ENCODE measurements around the gene SCAMP3.

SCAMP3 gene

DNA sequence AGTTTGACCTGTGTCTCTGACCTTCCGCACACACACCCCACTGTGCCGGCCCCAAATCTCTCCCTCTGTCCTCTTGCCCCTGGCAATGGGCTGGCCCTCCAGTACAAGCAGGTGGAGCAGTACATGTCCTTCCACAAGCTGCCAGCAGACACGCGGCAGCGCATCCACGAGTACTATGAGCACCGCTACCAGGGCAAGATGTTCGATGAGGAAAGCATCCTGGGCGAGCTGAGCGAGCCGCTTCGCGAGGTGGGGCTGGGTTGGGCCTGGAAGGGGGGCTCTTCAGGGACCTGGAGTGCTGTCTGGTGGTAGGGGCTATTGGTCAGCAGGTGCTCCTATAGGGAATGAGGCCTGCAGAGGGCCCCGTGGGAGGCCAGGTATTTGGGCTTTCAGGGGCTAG lies 22.9 kb upstream of the SCAMP3 start:
- H3K4me3 ChIP-seq (ENCODE audit: low read length) = no peak overlapping the region
- TF ChIP-seq, protein P1, sequence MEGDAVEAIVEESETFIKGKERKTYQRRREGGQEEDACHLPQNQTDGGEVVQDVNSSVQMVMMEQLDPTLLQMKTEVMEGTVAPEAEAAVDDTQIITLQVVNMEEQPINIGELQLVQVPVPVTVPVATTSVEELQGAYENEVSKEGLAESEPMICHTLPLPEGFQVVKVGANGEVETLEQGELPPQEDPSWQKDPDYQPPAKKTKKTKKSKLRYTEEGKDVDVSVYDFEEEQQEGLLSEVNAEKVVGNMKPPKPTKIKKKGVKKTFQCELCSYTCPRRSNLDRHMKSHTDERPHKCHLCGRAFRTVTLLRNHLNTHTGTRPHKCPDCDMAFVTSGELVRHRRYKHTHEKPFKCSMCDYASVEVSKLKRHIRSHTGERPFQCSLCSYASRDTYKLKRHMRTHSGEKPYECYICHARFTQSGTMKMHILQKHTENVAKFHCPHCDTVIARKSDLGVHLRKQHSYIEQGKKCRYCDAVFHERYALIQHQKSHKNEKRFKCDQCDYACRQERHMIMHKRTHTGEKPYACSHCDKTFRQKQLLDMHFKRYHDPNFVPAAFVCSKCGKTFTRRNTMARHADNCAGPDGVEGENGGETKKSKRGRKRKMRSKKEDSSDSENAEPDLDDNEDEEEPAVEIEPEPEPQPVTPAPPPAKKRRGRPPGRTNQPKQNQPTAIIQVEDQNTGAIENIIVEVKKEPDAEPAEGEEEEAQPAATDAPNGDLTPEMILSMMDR (IDR thresholded peaks at IDR 0.05; ENCODE audit: insufficient read depth, low read depth, low read length, missing control alignments) = no peak
- DNase-seq (ENCODE audit: low read depth) = no peak

GRCh38 chr1:155284476-155284875 lies 22.3 kb upstream of the SCAMP3 start:
- DNase-seq (ENCODE audit: low read depth) = no peak
- TF ChIP-seq, protein P1 (IDR thresholded peaks at IDR 0.05; ENCODE audit: insufficient read depth, low read depth, low read length, missing control alignments) = no peak
- H3K4me3 ChIP-seq (ENCODE audit: low read length) = no peak overlapping the region

- TF ChIP-seq, protein P1 (IDR thresholded peaks at IDR 0.05; ENCODE audit: insufficient read depth, low read depth, low read length, missing control alignments) = no peak
- DNase-seq (ENCODE audit: low read depth) = no peak
Observed at GRCh38 chr1:155282488-155283091, 20.4 kb upstream of the SCAMP3 start.

DNA sequence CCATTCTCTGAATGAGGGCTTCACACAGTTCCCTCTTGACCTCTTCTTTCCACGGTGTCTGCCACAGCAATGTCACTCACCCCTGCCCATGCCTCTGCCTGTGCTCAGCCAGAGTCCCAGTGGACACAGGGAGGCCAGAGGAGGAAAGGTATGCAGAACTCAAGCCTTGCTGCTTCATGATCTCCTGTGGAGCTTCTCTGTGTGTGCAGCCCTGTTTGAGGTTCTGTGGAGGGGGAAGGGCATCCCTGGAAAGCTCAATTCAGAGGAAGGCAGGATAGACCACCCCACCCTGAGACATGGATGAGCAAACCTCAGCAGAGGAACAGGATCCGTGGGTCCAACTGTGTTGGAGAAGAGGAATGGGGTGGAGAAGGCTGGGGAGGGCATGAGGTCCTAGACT lies 17.1 kb upstream of the SCAMP3 start:
- no peak overlapping the region for H3K4me3 ChIP-seq (ENCODE audit: low read length)
- TF ChIP-seq, protein P1 (IDR thresholded peaks at IDR 0.05; ENCODE audit: insufficient read depth, low read depth, low read length, missing control alignments) = no peak
- no peak for DNase-seq (ENCODE audit: low read depth)

More at GRCh38 chr1:155282488-155283091, 20.4 kb upstream of the SCAMP3 start:
- H3K4me3 ChIP-seq (ENCODE audit: low read length) = no peak overlapping the region

DNA sequence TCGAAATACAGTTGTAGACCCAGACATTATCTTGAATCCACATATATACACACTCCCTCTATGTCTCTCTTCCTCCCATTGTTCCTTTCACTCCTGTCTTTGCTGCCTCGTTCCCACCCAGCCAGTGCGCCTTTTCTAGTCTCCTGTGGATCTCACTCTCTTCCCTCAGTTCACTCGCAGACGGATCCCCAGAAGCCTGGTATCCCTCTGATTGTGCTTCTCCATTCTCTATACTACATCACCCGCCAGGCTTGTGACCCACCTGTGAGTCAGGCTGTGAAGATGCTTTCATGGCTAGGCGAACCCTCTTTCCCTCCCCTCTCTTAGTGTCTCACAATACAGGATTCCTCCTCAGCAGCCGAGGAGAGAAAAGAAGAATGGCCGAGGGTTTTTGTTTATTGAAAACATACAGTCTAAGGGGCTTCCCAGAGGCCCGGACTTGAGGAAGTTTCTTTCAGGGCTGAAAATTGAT lies 16.6 kb upstream of the SCAMP3 start:
- peak; percentile 47 for DNase-seq (ENCODE audit: low read depth)
- TF ChIP-seq, protein P1 (IDR thresholded peaks at IDR 0.05; ENCODE audit: insufficient read depth, low read depth, low read length, missing control alignments) = no peak
- H3K4me3 ChIP-seq (ENCODE audit: low read length) = no peak overlapping the region

GRCh38 chr1:155277902-155278688 lies 15.9 kb upstream of the SCAMP3 start:
- peak overlapping the region; percentile 65 for H3K4me3 ChIP-seq (ENCODE audit: low read length)
- DNase-seq (ENCODE audit: low read depth) = peak; percentile 59
- TF ChIP-seq, protein P1 (IDR thresholded peaks at IDR 0.05; ENCODE audit: insufficient read depth, low read depth, low read length, missing control alignments) = peak; percentile 59

Data from epithelial cell of esophagus (primary cell).